NCI-H187 (cell line): ENCODE results near the gene CX3CR1.
A peak's percentile ranks its signal among the peaks of the same experiment; 100 is the strongest.

Experiments
- DNase-seq, 2 experiments: peaks; one replicate each; lab custom pipeline; 2025; lab: John Stamatoyannopoulos, UW

CX3CR1 gene

GRCh38 chr3:39291903-39292329 lies 12.1 kb upstream of the CX3CR1 start:
- DNase-seq: peak; percentile 9 to 34

DNA sequence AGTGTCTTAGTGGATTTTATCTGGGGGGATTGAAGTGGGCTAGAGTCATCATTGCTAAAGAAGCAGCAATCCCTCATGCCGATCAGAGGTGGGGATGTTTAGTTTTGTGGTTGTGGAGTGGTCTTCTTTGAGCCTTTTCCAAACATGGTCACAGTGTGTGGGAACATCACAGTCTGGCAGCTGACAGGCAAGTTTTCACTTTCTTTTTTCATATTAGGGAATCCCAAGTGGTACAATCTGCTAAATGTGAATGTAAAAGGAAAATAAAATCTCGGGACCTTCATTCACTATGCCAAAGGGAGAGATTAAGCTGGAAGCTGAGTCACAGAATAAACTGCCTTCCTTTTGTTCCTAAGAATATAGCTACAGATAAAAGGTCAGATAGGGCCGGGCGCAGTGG lies 10.4 kb upstream of the CX3CR1 start:
- no peak for DNase-seq

- DNase-seq: no peak
These were observed 9.3 kb upstream of the CX3CR1 start for GRCh38 chr3:39289107-39289506.

GRCh38 chr3:39288300-39288808 lies 8.5 kb upstream of the CX3CR1 start:
- peak in 1 of 2 experiments; percentile 41 for DNase-seq

GRCh38 chr3:39287216-39288164 lies 7.7 kb upstream of the CX3CR1 start:
- DNase-seq: no peak

GRCh38 chr3:39286771-39287170 lies 6.9 kb upstream of the CX3CR1 start:
- DNase-seq: no peak

- no peak for DNase-seq
These were observed 5.5 kb upstream of the CX3CR1 start for GRCh38 chr3:39285332-39285731.

DNA sequence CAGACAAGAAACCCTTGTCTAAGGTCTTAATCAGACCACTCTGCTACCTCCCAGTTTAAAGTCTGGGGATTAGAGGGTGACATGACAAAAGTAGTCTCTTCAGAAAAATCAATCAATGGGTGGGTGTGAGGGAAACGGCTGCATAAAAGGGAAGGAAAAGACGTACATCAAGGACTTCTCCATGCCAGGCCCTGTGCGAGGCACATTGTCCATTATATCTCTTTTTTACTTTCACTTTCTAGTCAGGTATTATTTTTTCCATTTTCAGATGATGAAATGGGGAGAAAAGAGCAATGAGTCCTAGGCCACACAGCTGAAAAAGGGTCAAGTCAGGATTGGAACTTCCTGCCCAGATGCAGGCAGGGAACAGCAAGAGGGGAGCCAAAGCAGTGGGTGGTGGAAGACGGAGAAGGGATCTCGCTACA lies 4.6 kb upstream of the CX3CR1 start:
- DNase-seq: no peak

DNA sequence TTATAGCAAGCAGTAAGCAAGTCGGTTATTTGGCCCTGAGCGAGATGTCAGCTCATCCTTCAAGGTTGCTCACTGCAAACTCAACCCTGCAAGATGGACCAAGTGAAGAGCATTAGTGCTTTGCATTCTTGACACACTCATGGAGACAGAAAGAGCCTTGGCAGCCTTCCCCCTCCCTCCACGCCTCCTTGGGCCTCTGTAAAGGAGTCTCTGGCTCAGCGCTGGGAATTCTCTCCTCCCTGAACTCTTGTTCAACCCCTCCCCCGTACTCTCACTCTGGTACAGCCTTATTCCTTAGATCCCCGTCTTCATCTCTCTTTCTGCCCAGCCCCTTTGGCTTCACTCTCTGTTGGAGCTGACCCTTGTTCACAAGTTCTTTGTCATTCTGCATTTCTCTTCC lies 2.2 kb upstream of the CX3CR1 start:
- no peak for DNase-seq

- no peak for DNase-seq
These were observed 1.7 kb upstream of the CX3CR1 start for GRCh38 chr3:39281533-39281932.

DNA sequence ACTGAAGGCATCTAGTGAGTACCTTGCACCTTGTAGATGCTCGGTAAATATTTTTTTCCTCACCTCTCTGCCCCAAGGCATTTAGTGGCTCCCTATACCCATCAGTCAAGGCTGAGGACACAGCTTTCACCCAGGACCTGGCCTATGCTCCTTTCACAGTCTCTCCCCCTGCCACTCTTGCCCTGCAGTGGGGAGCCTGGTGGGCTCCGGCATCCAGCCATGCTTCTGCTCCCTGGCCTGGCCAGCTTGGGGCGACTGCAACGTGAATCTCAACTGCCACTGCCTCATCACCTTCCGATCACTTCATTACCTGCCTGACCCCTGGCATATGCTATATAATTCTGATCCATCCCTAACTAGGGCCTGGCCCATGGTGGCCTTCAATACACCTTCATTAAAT lies 735 bp upstream of the CX3CR1 start:
- DNase-seq: no peak

GRCh38 chr3:39278616-39278935 lies 1.3 kb downstream of the CX3CR1 start:
- DNase-seq: no peak

- DNase-seq: no peak
These were observed 1.8 kb downstream of the CX3CR1 start for GRCh38 chr3:39277893-39278615.

DNA sequence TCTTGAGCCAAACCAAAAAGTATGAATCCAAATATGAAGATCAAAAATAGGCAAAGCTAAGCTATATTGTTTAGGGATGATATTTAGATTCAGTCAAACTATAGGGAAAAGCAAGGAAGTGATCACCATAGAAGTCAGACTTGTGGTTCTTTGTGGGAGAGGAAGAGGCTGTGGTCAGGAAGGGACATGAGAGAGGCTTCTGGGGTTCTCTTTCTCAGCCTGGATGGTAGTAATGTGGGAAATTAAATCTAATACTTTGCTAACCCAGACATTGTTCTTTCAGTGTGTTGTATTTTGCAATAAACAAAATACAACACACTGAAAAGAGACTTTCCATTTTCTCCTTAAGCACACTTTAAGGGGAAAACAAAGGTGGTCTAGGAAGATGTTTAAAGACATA lies 3.1 kb downstream of the CX3CR1 start:
- no peak for DNase-seq

- no peak for DNase-seq
These were observed 3.8 kb downstream of the CX3CR1 start for GRCh38 chr3:39275963-39276593.

GRCh38 chr3:39275052-39275451 lies 4.8 kb downstream of the CX3CR1 start:
- no peak for DNase-seq

DNA sequence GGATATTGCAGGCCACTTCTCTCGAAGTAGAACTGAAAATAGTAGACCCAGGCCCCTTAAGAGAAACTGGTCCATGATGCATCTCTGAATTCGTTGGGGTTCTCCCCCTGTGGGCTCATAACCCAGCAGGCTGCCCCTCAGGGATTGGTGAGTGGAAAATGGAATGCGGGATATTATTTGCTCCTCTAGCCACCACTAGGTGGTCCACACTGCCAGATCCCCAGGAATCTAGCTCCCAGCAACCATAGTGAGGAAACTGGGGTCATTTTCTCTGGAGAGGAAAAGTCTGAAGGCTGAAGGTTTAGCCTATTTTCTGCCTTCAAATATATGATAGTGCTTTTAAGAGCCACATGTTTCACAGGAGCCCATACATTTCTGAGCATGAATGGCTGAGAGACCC lies 6.7 kb downstream of the CX3CR1 start:
- no peak for DNase-seq

DNA sequence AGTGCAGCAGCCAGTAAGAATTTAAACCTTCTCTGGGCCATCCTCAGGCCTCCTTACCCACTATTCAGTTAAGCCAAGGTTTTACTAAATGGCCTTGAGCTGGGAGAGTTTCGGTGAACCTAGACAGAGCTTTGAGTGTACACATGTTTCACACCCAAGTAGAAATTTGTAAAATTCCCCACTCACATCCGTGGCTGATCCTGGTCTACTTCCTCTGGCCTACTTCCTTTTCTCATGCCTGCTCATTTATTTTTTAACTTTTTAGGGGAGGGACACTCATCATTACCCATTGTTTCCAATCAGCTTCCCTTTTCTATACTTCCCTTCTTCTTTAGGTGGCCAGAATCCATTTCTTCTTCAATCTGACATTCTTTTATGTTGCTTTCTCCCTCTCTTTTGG lies 7.6 kb downstream of the CX3CR1 start:
- DNase-seq: no peak

DNA sequence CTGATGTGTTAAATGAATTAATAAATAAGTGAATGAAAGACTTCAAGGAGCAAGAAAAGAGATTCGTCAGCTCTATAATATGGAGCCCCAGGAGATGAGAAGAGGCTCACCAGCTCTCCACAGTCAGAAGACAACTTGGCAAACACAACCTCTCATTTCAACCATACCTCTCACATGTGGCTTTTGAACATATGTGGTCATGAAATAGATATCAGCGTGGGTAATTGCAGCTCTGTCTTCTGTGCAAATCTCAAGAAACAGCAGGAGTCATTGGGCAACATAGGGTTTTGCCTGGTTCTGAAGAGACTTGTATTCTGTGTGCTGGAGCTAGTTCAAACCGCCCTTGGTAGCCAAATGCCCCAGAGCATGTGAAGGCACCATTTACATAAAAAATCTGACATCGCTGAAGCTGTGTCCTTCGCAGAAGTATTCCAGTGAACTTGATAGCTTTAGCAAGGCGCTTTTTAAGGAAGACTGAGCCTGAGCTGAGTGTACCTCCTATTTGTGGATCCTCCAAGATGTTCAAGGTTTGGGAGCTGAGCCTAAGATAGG lies 8.4 kb downstream of the CX3CR1 start:
- no peak for DNase-seq

- DNase-seq: no peak
These were observed 10.3 kb downstream of the CX3CR1 start for GRCh38 chr3:39269528-39269927.

DNA sequence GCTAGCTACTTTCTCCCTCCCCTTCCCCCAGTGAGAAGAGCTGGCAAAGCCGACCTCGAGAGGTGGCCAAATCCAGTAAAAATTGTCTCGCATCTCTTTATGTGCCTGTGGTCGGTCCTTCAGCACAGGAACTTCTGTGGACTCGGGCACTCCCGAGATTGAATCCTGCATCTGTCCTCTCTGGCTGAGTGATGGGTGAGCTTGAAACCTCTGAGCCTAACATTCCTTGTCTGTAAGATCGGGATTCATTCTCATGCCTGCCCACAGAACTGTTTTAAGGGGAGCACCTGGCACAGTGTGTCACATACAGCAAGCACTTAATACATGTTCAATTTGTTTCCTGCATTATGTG lies 11.3 kb downstream of the CX3CR1 start:
- DNase-seq: no peak
